Endothelial cell of umbilical vein (primary cell): ENCODE results near the gene DGKB. TPM values are rescaled to one million over a fixed set of nuclear protein-coding genes. Genes with fewer than 3 reads are reported as not detected.

Experiments used
- BruUV-seq: library from RNA; stranded (reverse); fragments of 400-500 nt; replicated peaks from 2 replicates; lab custom pipeline; 2021; lab: Mats Ljungman, UMichigan
- CTCF ChIA-PET: fragments of 300-600, 350-600 bp; sonication (Branson Sonifier 250); formaldehyde crosslinking; loops from one replicate; lab custom pipeline; 2021; ENCODE audit warnings: antibody characterized with exemption, inconsistent platforms; lab: Charles Lee
- POLR2A ChIA-PET: fragments of 300-600, 350-600 bp; sonication (Branson Sonifier 250); formaldehyde crosslinking; loops from one replicate; lab custom pipeline; 2021; ENCODE audit warnings: antibody characterized with exemption, inconsistent platforms; lab: Charles Lee
- DNase-seq: peaks from one replicate; pipeline ENCODE4 v3.0.0-alpha.2; 2011; ENCODE audit warnings: low read depth, low spot score
- FAIRE-seq: peaks from 2 replicates; lab custom pipeline; 2011; peaks lifted over from hg19 to GRCh38; lab: Jason Lieb, UNC
- H2AFZ ChIP-seq: 2 replicates; pipeline ENCODE4 v1.6.0; 2012; ENCODE audit warnings: low read depth, low read length, control low read depth, inconsistent platforms
- H3K27ac ChIP-seq: 2 replicates; pipeline ENCODE4 v1.5.1; 2011; ENCODE audit warnings: low read depth, mild to moderate bottlenecking, control low read depth, low read length, moderate library complexity; ENCODE audit not compliant: insufficient read depth
- H3K27me3 ChIP-seq, 2 experiments: 2 replicates each; pipeline versions ENCODE4 v1.6.0 to v1.6.1; 2011; ENCODE audit warnings: low read length in 2 of 2, mixed read lengths in 1 of 2; ENCODE audit not compliant: control insufficient read depth in 2 of 2, insufficient read depth in 2 of 2
- H3K36me3 ChIP-seq, 2 experiments: 2 replicates in 1 of 2; 3 replicates in 1 of 2; pipeline ENCODE4 v1.5.1; 2011; ENCODE audit warnings: low read length in 2 of 2, mild to moderate bottlenecking in 1 of 2, moderate library complexity in 1 of 2; ENCODE audit not compliant: control insufficient read depth in 2 of 2, insufficient read depth in 2 of 2; ENCODE audit errors: extremely low read depth in 1 of 2
- H3K4me1 ChIP-seq: 3 replicates; pipeline ENCODE4 v1.5.1; 2011; ENCODE audit warnings: mild to moderate bottlenecking, low read length; ENCODE audit not compliant: control insufficient read depth, insufficient read depth; ENCODE audit errors: extremely low read depth
- H3K4me2 ChIP-seq: 2 replicates; pipeline ENCODE4 v1.6.1; 2011; ENCODE audit warnings: low read length, control low read depth, mixed read lengths; ENCODE audit not compliant: insufficient read depth
- H3K4me3 ChIP-seq, 3 experiments: fragments of 200-600 bp in 1 of 3; sonication (generic), shearing (Covaris generic) in 1 of 3; replicated peaks in 1 of 3; 2 replicates each; pipeline ENCODE4 v1.5.1; 2011 to 2016; ENCODE audit warnings: control low read depth in 3 of 3, low read length in 3 of 3, mild to moderate bottlenecking in 2 of 3, inconsistent platforms in 1 of 3, low read depth in 1 of 3, moderate library complexity in 1 of 3; ENCODE audit not compliant: insufficient read depth in 1 of 3
- H3K79me2 ChIP-seq: 2 replicates; pipeline ENCODE4 v1.6.0; 2012; ENCODE audit warnings: low read length, inconsistent platforms; ENCODE audit not compliant: control insufficient read depth, insufficient read depth
- H3K9ac ChIP-seq: replicated peaks from 2 replicates; pipeline ENCODE3; 2011; ENCODE audit warnings: low read length, control low read depth; ENCODE audit not compliant: insufficient read depth; ENCODE audit errors: extremely low read depth
- H3K9me1 ChIP-seq: replicated peaks from 3 replicates; pipeline ENCODE4 v1.6.0; 2011; ENCODE audit warnings: mild to moderate bottlenecking, low read length; ENCODE audit not compliant: control insufficient read depth, insufficient read depth; ENCODE audit errors: extremely low read depth
- H3K9me3 ChIP-seq: replicated peaks from 2 replicates; pipeline ENCODE4 v1.5.1; 2012; ENCODE audit warnings: low read length, inconsistent platforms; ENCODE audit not compliant: control insufficient read depth, insufficient read depth
- H4K20me1 ChIP-seq: replicated peaks from 2 replicates; pipeline ENCODE3; 2011; ENCODE audit warnings: mild to moderate bottlenecking, low read length; ENCODE audit not compliant: control insufficient read depth, insufficient read depth; ENCODE audit errors: extremely low read depth
- CTCF ChIP-seq, 2 donors: IDR thresholded peaks; 1 replicate in 1 of 2; 2 replicates in 1 of 2; pipeline ENCODE4 v1.5.1; 2011; ENCODE audit warnings: low read length in 2 of 2, mild to moderate bottlenecking in 2 of 2, moderate library complexity in 2 of 2, control low read depth in 1 of 2, inconsistent platforms in 1 of 2, low read depth in 1 of 2; ENCODE audit not compliant: insufficient read depth in 1 of 2; ENCODE audit errors: extremely low read depth in 1 of 2
- EZH2 ChIP-seq: IDR thresholded peaks from 2 replicates; pipeline ENCODE4 v1.6.1; 2012; ENCODE audit warnings: borderline replicate concordance, low read depth, mild to moderate bottlenecking, moderate library complexity, low read length, inconsistent platforms; ENCODE audit not compliant: severe bottlenecking
- FOS ChIP-seq: IDR thresholded peaks from 2 replicates; pipeline ENCODE4 v1.6.1; 2011; ENCODE audit warnings: mild to moderate bottlenecking, low read length, moderate library complexity, borderline replicate concordance; ENCODE audit not compliant: insufficient read depth
- GATA2 ChIP-seq: IDR thresholded peaks from 2 replicates; pipeline ENCODE4 v1.7.0; 2011; ENCODE audit warnings: low read depth, mild to moderate bottlenecking, moderate library complexity, mixed read lengths, low read length; ENCODE audit not compliant: insufficient read length, insufficient read depth
- JUN ChIP-seq: IDR thresholded peaks from 2 replicates; pipeline ENCODE4 v1.6.1; 2011; ENCODE audit warnings: borderline replicate concordance, low read depth; ENCODE audit not compliant: insufficient read length, insufficient read depth
- MAX ChIP-seq: IDR thresholded peaks from 2 replicates; pipeline ENCODE4 v1.6.1; 2011; ENCODE audit not compliant: insufficient read depth, insufficient read length
- MYC ChIP-seq: IDR thresholded peaks from one replicate; pipeline ENCODE4 v1.6.1; 2011; ENCODE audit warnings: mild to moderate bottlenecking, low read depth, low read length
- POLR2A ChIP-seq: IDR thresholded peaks from 2 replicates; pipeline ENCODE4 v1.6.1; 2012; ENCODE audit warnings: low read depth, mild to moderate bottlenecking, control low read depth, low read length
- POLR2AphosphoS5 ChIP-seq: IDR thresholded peaks from 2 replicates; pipeline ENCODE4 v1.6.1; 2012; ENCODE audit warnings: low read depth, mild to moderate bottlenecking, control low read depth, low read length, moderate library complexity; ENCODE audit not compliant: insufficient read depth
- dilution Hi-C: fragments of 300-500 bp; cut with MboI; formaldehyde crosslinking; loops from one replicate; pipeline ENCODE4 v1.15.0; 2019; ENCODE audit warnings: low sequenced_read_pairs; ENCODE audit not compliant: extremely low pct_ligation_motif_present
- intact Hi-C: fragments of 100-400 bp; cut with micrococcal nuclease; formaldehyde crosslinking; loops from one replicate; pipeline ENCODE4 v1.10.0; 2022
- polyA plus RNA-seq, 4 experiments: library from polyadenylated mRNA; depleted of rRNA in 3 of 4; stranded (reverse) in 3 of 4; unstranded in 1 of 4; fragments of >200 nt; gene quantifications; 2 replicates each; pipeline versions ENCODE4 v1.2.1 to v1.2.3, GENCODE V29; 2011 to 2012; ENCODE audit warnings: missing spikeins in 1 of 4
- total RNA-seq: library from RNA; stranded (reverse); gene quantifications from 2 replicates; pipeline ENCODE4 v1.2.3, GENCODE V29; 2021

DGKB gene
- total and polyA plus RNA-seq, 2 donors (not counting 3 experiments of a cell fraction or from before 2014, with no cell fraction given), result not detected

DNA sequence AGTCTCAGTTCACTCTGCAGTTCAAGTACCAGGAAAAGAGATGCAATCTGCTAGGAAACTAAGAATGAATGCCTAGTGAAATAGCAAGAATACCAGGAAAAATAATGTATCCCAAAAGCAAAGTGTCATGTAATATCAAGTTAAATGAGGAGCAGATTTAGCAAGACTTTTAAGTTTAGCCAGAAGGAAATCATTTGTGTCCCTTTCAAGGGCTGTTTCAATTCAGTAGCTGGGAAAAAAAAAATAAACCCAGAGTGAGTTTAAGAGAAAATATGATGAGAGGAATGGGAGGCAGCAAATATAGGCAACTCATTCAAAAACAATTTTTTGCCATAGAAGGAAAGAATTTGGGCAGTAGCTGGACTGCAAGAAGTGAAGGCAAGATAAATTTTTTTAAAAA, 135.8 kb downstream of the DGKB start:
- dilution Hi-C loops (no loop called here), intact Hi-C loops (no loop called here)
- no peak overlapping the region for H3K9ac ChIP-seq
- no peak overlapping the region for H3K4me3 ChIP-seq
- BruUV-seq, result no TSS peak
- no peak overlapping the region for H3K27ac ChIP-seq
- FAIRE-seq (no peak), DNase-seq (no peak)
- H3K4me1 ChIP-seq, result peaks cover 2% of the 10 kb centered on the region
- H4K20me1 ChIP-seq, result no peaks in the 10 kb centered on the region
- ChIA-PET CTCF (interaction anchor here (1.5 kb wide), 1 partner anchor 15 kb away, joined by 3 read pairs; no protein-coding TSS in a partner anchor), POLR2A (no interaction called here)
- no peak overlapping the region for H2AFZ ChIP-seq
- no peaks in the 10 kb centered on the region for H3K79me2 ChIP-seq
- H3K9me3 ChIP-seq, result no peaks in the 10 kb centered on the region
- no peak overlapping the region for H3K4me2 ChIP-seq
- H3K36me3 ChIP-seq, result no peaks in the 10 kb centered on the region
- no peaks in the 10 kb centered on the region for H3K27me3 ChIP-seq
- TF ChIP-seq POLR2AphosphoS5 (no peak), MYC (no peak), POLR2A (no peak), FOS (no peak), EZH2 (no peak), CTCF (IDR thresholded peaks at IDR 0.05; ENCODE audit: extremely low read depth in 1 of 2, insufficient read depth in 1 of 2, low read depth in 1 of 2, low read length in 2 of 2) (no peak), JUN (no peak), MAX (no peak), GATA2 (no peak)
- peaks cover 2% of the 10 kb centered on the region for H3K9me1 ChIP-seq
